ENCODE data around the gene CLIC4.

- TF ChIP-seq CTCF (IDR thresholded peaks at IDR 0.05; ENCODE audit: low read depth, low read length) (no peak), EZH2phosphoT487 (IDR thresholded peaks at IDR 0.05; ENCODE audit: low read depth) (no peak)
Observed at GRCh38 chr1:24786191-24786590, 40.9 kb downstream of the CLIC4 start.

Data from OCI-LY3 (cell line).